Measurements from ENCODE around the gene MIA. TPM values are rescaled to one million over a fixed set of nuclear protein-coding genes. Genes with fewer than 3 reads are reported as not detected.

MIA gene
- total and polyA plus RNA-seq, 9 of the 15 experiments (the other 6 are each of a cell fraction or from before 2014, with no cell fraction given) = 0.21 TPM; not detected in 8

GRCh38 chr19:40799558-40800338 is 24.4 kb downstream of the MIA start:
- WGBS (ENCODE audit: insufficient coverage, low coverage, missing lambda C conversion rate) = 4% methylated on average over 26 of the region's 40 CpGs
- BruUV-seq (replicated peaks) = no TSS peak
- Histone ChIP-seq H3K9me3 (replicated peaks; ENCODE audit: control insufficient read depth, insufficient read depth, low read depth, low read length) (no peaks in the 10 kb centered on the region), H3K9me1 (ENCODE audit: control insufficient read depth, insufficient read depth, low read length) (peaks cover 13% of the 10 kb centered on the region), H3K79me2 (ENCODE audit: control insufficient read depth, insufficient read depth, low read length) (peaks cover 55% of the 10 kb centered on the region), H3K27ac (ENCODE audit: extremely low read depth, low read depth, low read length) (peak overlapping the region; percentile 95), H4K20me1 (replicated peaks; ENCODE audit: control insufficient read depth, insufficient read depth, low read length) (peaks cover 34% of the 10 kb centered on the region), H3K4me2 (ENCODE audit: insufficient read depth, low read length) (peak overlapping the region; percentile 82), H3K9ac (ENCODE audit: insufficient read depth in 1 of 2, low read depth in 2 of 2, low read length in 2 of 2) (peak overlapping the region; percentile 95 to 98), H3K36me3 (ENCODE audit: control insufficient read depth, insufficient read depth, low read length) (peaks cover 46% of the 10 kb centered on the region; the same call in 2 of the 3 replicates), H3K4me3 (peak overlapping the region; percentile 89), H2AFZ (ENCODE audit: low read depth, low read length) (peak overlapping the region; percentile 56; the same call in 1 of the 2 replicates), H3K4me1 (replicated peaks in 1 of 2; ENCODE audit: control insufficient read depth in 2 of 2, insufficient read depth in 2 of 2, low read length in 2 of 2) (peaks cover 53 to 64% of the 10 kb centered on the region in 2 experiments), H3K27me3 (ENCODE audit: control insufficient read depth in 2 of 2, insufficient read depth in 2 of 2, low read length in 2 of 2) (no peaks in the 10 kb centered on the region)
- intact Hi-C loops (cut with micrococcal nuclease) = loop anchor here (2.0 kb wide), 1 partner anchor 49 kb away; the partner anchor contains the start of genes ACTMAP and SNRPA
- ATAC-seq = peak; percentile 31
- DNase-seq (ENCODE audit: extremely low read depth in 1 of 4, low spot score in 3 of 4) = peak in 2 of 4 experiments; percentile 64 to 73
- CTCF ChIA-PET (ENCODE audit: low intra/inter-chr PET ratio) = no interaction called here
- POLR2A ChIA-PET = interaction anchor here (1.4 to 1.9 kb wide), 2 partner anchors 47 to 49 kb away, joined by 9 to 11 read pairs; partner anchors contain the start of gene ACTMAP
- peak; percentile 72 for FAIRE-seq
- in situ Hi-C loops (cut with MboI) = no loop called here
- TF ChIP-seq SMARCA4 (IDR thresholded peaks at IDR 0.05) (0 out of 2 replicates have a peak, but pooled peaks have one; percentile 20), MAZ (CRISPR knock-in tag; conservative IDR thresholded peaks at IDR 0.05 in 1 of 2, IDR thresholded peaks at IDR 0.05 in 1 of 2) (peak; percentile 27 to 57; a peak in 2 of 4 replicates), THRA (IDR thresholded peaks at IDR 0.05) (no peak), SMAD2 (IDR thresholded peaks at IDR 0.05; ENCODE audit: low read depth, low read length) (no peak), TCF3 (CRISPR knock-in tag; IDR thresholded peaks at IDR 0.05) (no peak), EZH2 (IDR thresholded peaks at IDR 0.05; ENCODE audit: borderline replicate concordance, low read depth, low read length) (no peak), PBX2 (CRISPR knock-in tag; IDR thresholded peaks at IDR 0.05; ENCODE audit: low read depth) (no peak), PBX2 (tag; conservative IDR thresholded peaks at IDR 0.05; ENCODE audit: low read depth) (no peak), ZBTB7A (IDR thresholded peaks at IDR 0.05; ENCODE audit: borderline replicate concordance, control insufficient read depth, low read depth, low read length) (peak; percentile 69), CHAMP1 (IDR thresholded peaks at IDR 0.05) (no peak), ZNF408 (CRISPR knock-in tag; IDR thresholded peaks at IDR 0.05; ENCODE audit: low read depth) (no peak)
- TF ChIP-seq, protein P1, sequence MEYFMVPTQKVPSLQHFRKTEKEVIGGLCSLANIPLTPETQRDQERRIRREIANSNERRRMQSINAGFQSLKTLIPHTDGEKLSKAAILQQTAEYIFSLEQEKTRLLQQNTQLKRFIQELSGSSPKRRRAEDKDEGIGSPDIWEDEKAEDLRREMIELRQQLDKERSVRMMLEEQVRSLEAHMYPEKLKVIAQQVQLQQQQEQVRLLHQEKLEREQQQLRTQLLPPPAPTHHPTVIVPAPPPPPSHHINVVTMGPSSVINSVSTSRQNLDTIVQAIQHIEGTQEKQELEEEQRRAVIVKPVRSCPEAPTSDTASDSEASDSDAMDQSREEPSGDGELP (CRISPR knock-in tag; IDR thresholded peaks at IDR 0.05; ENCODE audit: borderline replicate concordance) = peak; percentile 40; the same call in 1 of the 2 replicates

Measured in K562 (cell line).